ENCODE results near the gene DHX40. TPM values are rescaled to one million over a fixed set of nuclear protein-coding genes. Genes with fewer than 3 reads are reported as not detected.

Gene DHX40
- total RNA-seq, 1 donor = 32.0 TPM

Small RNA genes lying within 50 kb of the gene (small RNA-seq; reads per million reads assigned to genes)
- not detected for gene RNU4-13P

Other genes starting within 250 kb of the DHX40 start
- gene YPEL2, start 234.0 kb upstream of the DHX40 start, total RNA-seq = 11.8 TPM
- 124 TPM for gene CLTC, start 54.3 kb downstream of the DHX40 start, total RNA-seq
- gene PTRH2, start 141.8 kb downstream of the DHX40 start, total RNA-seq = 10.0 TPM
- 120 TPM for gene VMP1, start 142.0 kb downstream of the DHX40 start, total RNA-seq

Data from hematopoietic multipotent progenitor cell (in vitro differentiated cells).